Kidney epithelial cell (primary cell): Measurements from ENCODE around the gene YES1. TPM values are rescaled to one million over a fixed set of nuclear protein-coding genes. Genes with fewer than 3 reads are reported as not detected.

Source experiments
- DNase-seq: peaks from one replicate; pipeline ENCODE4 v3.0.0-alpha.2; 2010; ENCODE audit warnings: low read depth
- H3K27me3 ChIP-seq: 2 replicates; pipeline ENCODE4 v1.6.0; 2011; ENCODE audit warnings: low read length; ENCODE audit not compliant: control insufficient read depth, insufficient read depth
- H3K36me3 ChIP-seq: 2 replicates; pipeline ENCODE4 v1.5.1; 2011; ENCODE audit warnings: low read length; ENCODE audit not compliant: control insufficient read depth, insufficient read depth
- H3K4me3 ChIP-seq: 2 replicates; pipeline ENCODE4 v1.5.1; 2011; ENCODE audit warnings: low read depth, mild to moderate bottlenecking, control low read depth, low read length
- CTCF ChIP-seq: IDR thresholded peaks from 2 replicates; pipeline ENCODE4 v1.5.1; 2011; ENCODE audit warnings: mild to moderate bottlenecking, moderate library complexity, low read length, control low read depth, inconsistent platforms; ENCODE audit not compliant: insufficient read depth, poor library complexity, severe bottlenecking
- total RNA-seq: library from RNA; depleted of rRNA; stranded (reverse); fragments of >200 nt; gene quantifications from 2 replicates; pipeline ENCODE4 v1.2.3, GENCODE V29; 2015

Gene YES1
- total RNA-seq, 1 donor from 2014 or later, result 135 TPM

- H3K4me3 ChIP-seq, result peak overlapping the region; percentile 67
- H3K27me3 ChIP-seq, result no peaks in the 10 kb centered on the region
- H3K36me3 ChIP-seq, result no peaks in the 10 kb centered on the region
- no peak for TF ChIP-seq CTCF
- DNase-seq, result no peak
Measured at GRCh38 chr18:711657-712400, 100.2 kb downstream of the YES1 start.

DNA sequence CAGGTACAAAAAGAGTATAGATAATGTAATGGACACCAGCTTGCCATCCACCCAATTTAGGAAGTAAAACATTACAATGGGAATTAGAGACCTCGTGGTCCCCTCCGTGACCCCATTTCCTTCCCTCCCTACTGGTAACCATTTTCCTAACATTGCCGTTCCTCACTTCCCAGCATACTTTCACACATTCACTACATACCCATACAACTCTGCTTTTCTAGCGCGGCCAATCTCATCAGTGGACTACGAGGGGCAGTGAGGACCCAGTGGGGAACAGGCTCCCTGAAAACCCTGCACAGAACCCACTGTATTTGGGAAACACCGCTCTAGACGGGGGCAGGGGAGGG is 100.8 kb downstream of the YES1 start:
- no peak for TF ChIP-seq CTCF
- Histone ChIP-seq H3K27me3 (no peaks in the 10 kb centered on the region), H3K4me3 (peak overlapping the region; percentile 67), H3K36me3 (no peaks in the 10 kb centered on the region)
- DNase-seq, result no peak

GRCh38 chr18:710418-711300 is 101.4 kb downstream of the YES1 start:
- no peak overlapping the region for H3K4me3 ChIP-seq
- TF ChIP-seq CTCF, result no peak

DNA sequence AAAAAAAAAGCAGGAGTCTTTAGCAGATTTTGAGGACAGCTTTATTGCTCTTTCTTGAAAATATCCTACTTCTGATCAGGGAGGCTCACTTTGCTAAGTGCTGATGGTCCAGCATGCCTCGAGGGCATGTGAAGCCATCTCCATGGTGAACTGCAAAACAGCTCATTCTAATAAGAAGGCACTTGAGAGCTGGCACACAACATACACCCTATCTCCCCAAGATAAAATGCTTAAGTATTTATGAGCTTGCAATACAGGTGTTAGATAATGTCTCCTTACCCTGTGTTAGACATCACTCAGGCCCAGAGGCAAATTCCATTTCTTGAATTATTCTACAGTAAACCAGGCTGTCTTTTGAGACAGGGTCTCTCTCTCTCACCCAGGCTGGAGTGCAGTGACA is 102.3 kb downstream of the YES1 start:
- no peak for TF ChIP-seq CTCF
- no peak for DNase-seq
- no peak overlapping the region for H3K4me3 ChIP-seq
- no peaks in the 10 kb centered on the region for H3K36me3 ChIP-seq
- no peaks in the 10 kb centered on the region for H3K27me3 ChIP-seq

More at GRCh38 chr18:710418-711300, 101.4 kb downstream of the YES1 start:
- Histone ChIP-seq H3K36me3 (no peaks in the 10 kb centered on the region), H3K27me3 (no peaks in the 10 kb centered on the region)
- DNase-seq, result no peak

GRCh38 chr18:708096-708495 is 103.9 kb downstream of the YES1 start:
- DNase-seq, result no peak
- Histone ChIP-seq H3K27me3 (no peaks in the 10 kb centered on the region), H3K4me3 (no peak overlapping the region), H3K36me3 (no peaks in the 10 kb centered on the region)
- no peak for TF ChIP-seq CTCF

DNA sequence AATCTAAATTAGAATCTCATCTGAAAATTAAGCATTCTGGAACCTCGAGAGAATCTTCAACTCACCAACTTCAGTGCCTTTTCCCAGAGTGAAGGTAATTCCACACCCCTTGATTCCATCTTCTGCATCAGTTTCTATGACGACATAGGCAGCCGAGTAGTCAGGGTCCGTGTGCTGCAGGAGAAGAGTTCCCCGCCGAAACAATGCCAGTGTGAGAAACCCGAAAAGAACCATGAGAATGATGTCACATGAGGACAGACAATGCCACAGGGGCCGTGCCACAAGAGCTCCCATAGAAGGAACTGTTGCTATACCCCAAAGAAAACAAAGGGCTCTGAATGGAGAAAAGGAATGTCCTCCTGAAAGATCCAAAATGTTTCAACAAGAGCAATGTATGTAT is 105.6 kb downstream of the YES1 start:
- no peaks in the 10 kb centered on the region for H3K27me3 ChIP-seq
- DNase-seq, result no peak
- no peak overlapping the region for H3K4me3 ChIP-seq
- H3K36me3 ChIP-seq, result no peaks in the 10 kb centered on the region
- no peak for TF ChIP-seq CTCF
